ENCODE results near the gene FDX1. TPM values are rescaled to one million over a fixed set of nuclear protein-coding genes. Genes with fewer than 3 reads are reported as not detected.

The FDX1 gene
- total RNA-seq, 2 donors from 2014 or later = 11.8 to 12.1 TPM

GRCh38 chr11:110512026-110512425 is 82.3 kb downstream of the FDX1 start:
- H3K27ac Mint-ChIP-seq = no peak overlapping the region
- no peak overlapping the region for H3K27ac ChIP-seq (ENCODE audit: low read depth, low read length)
- no peaks in the 10 kb centered on the region for H3K36me3 ChIP-seq (ENCODE audit: control insufficient read depth, insufficient read depth, low read length)
- H3K4me1 ChIP-seq (ENCODE audit: control insufficient read depth, insufficient read depth, low read length) = no peaks in the 10 kb centered on the region
- no peak overlapping the region for H3K4me3 ChIP-seq (ENCODE audit: low read length)
- no peaks in the 10 kb centered on the region for H3K27me3 ChIP-seq (ENCODE audit: control insufficient read depth, insufficient read depth, low read length, poor library complexity, severe bottlenecking)
- H3K9ac ChIP-seq (ENCODE audit: extremely low read depth, low read length, poor library complexity, severe bottlenecking) = no peak overlapping the region
- peaks cover 3% of the 10 kb centered on the region for H3K9me3 Mint-ChIP-seq
- TF ChIP-seq, protein P1, sequence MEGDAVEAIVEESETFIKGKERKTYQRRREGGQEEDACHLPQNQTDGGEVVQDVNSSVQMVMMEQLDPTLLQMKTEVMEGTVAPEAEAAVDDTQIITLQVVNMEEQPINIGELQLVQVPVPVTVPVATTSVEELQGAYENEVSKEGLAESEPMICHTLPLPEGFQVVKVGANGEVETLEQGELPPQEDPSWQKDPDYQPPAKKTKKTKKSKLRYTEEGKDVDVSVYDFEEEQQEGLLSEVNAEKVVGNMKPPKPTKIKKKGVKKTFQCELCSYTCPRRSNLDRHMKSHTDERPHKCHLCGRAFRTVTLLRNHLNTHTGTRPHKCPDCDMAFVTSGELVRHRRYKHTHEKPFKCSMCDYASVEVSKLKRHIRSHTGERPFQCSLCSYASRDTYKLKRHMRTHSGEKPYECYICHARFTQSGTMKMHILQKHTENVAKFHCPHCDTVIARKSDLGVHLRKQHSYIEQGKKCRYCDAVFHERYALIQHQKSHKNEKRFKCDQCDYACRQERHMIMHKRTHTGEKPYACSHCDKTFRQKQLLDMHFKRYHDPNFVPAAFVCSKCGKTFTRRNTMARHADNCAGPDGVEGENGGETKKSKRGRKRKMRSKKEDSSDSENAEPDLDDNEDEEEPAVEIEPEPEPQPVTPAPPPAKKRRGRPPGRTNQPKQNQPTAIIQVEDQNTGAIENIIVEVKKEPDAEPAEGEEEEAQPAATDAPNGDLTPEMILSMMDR (conservative IDR thresholded peaks at IDR 0.05) = no peak
- H3K4me3 Mint-ChIP-seq = no peak overlapping the region
- no peaks in the 10 kb centered on the region for H3K36me3 Mint-ChIP-seq (ENCODE audit: low read depth)
- H3K27me3 Mint-ChIP-seq (ENCODE audit: insufficient read depth) = no peaks in the 10 kb centered on the region
- no peaks in the 10 kb centered on the region for H3K9me3 ChIP-seq (ENCODE audit: control insufficient read depth, low read length)
- whole genome bisulfite sequencing, 2 experiments (ENCODE audit: insufficient coverage in 1 of 2, insufficient read length in 1 of 2) = 100% methylated on average over 1 of the region's 1 CpG
- H3K4me1 Mint-ChIP-seq = no peaks in the 10 kb centered on the region
- DNase-seq = no peak

GRCh38 chr11:110513259-110513801 is 83.6 kb downstream of the FDX1 start:
- no peak for DNase-seq
- no peaks in the 10 kb centered on the region for H3K4me1 Mint-ChIP-seq
- H3K27me3 ChIP-seq (ENCODE audit: control insufficient read depth, insufficient read depth, low read length, poor library complexity, severe bottlenecking) = no peaks in the 10 kb centered on the region
- H3K4me1 ChIP-seq (ENCODE audit: control insufficient read depth, insufficient read depth, low read length) = no peaks in the 10 kb centered on the region
- H3K36me3 Mint-ChIP-seq (ENCODE audit: low read depth) = no peaks in the 10 kb centered on the region
- no peaks in the 10 kb centered on the region for H3K9me3 ChIP-seq (ENCODE audit: control insufficient read depth, low read length)
- no peak overlapping the region for H3K4me3 ChIP-seq (ENCODE audit: low read length)
- 89 to 98% methylated on average over 8 to 10 of the region's 12 CpGs for WGBS, 2 experiments (ENCODE audit: insufficient coverage in 1 of 2, insufficient read length in 1 of 2)
- no peak overlapping the region for H3K27ac Mint-ChIP-seq
- TF ChIP-seq, protein P1 (conservative IDR thresholded peaks at IDR 0.05) = no peak
- H3K27ac ChIP-seq (ENCODE audit: low read depth, low read length) = no peak overlapping the region
- no peak overlapping the region for H3K9ac ChIP-seq (ENCODE audit: extremely low read depth, low read length, poor library complexity, severe bottlenecking)
- no peaks in the 10 kb centered on the region for H3K36me3 ChIP-seq (ENCODE audit: control insufficient read depth, insufficient read depth, low read length)
- H3K9me3 Mint-ChIP-seq = peaks cover 16% of the 10 kb centered on the region
- H3K4me3 Mint-ChIP-seq = no peak overlapping the region
- no peaks in the 10 kb centered on the region for H3K27me3 Mint-ChIP-seq (ENCODE audit: insufficient read depth)

DNA sequence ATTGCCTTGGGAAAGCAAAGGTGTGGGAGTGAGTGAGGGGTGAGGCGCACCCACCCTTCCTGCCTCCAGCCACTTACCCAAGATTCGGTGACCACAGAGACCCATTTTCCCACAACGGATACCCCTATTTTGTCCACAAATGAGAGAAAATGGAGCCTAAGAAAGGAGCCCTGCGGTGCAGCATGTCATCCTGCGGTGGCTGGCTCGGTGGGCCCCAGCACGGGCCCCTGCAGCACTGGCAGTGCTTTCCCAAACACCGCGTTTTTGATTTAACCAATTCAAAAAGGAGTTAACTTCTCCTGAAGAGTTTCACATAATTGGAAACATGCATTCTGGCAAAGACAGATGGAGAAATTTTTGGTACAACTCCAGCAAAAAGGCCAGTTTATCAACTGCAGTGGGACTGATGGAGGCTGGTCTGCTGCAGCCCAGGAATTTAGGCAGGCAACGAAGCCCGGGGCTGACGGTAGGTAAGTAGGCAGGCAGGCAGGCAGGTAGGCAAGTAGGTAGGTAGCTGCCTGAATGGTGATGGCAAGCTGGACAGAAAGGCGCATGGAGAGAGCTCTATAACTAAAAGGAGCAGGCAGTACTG is 84.2 kb downstream of the FDX1 start:
- no peak overlapping the region for H3K27ac ChIP-seq (ENCODE audit: low read depth, low read length)
- no peak for DNase-seq
- no peaks in the 10 kb centered on the region for H3K9me3 ChIP-seq (ENCODE audit: control insufficient read depth, low read length)
- H3K4me3 ChIP-seq (ENCODE audit: low read length) = no peak overlapping the region
- WGBS, 2 experiments (ENCODE audit: insufficient coverage in 1 of 2, insufficient read length in 1 of 2) = 87 to 94% methylated on average over 9 to 13 of the region's 13 CpGs
- Mint-ChIP-seq H3K27ac (no peak overlapping the region), H3K36me3 (ENCODE audit: low read depth) (no peaks in the 10 kb centered on the region), H3K9me3 (peaks cover 22% of the 10 kb centered on the region), H3K4me3 (no peak overlapping the region), H3K27me3 (ENCODE audit: insufficient read depth) (no peaks in the 10 kb centered on the region), H3K4me1 (no peaks in the 10 kb centered on the region)
- no peaks in the 10 kb centered on the region for H3K27me3 ChIP-seq (ENCODE audit: control insufficient read depth, insufficient read depth, low read length, poor library complexity, severe bottlenecking)
- no peaks in the 10 kb centered on the region for H3K4me1 ChIP-seq (ENCODE audit: control insufficient read depth, insufficient read depth, low read length)
- H3K9ac ChIP-seq (ENCODE audit: extremely low read depth, low read length, poor library complexity, severe bottlenecking) = no peak overlapping the region
- no peaks in the 10 kb centered on the region for H3K36me3 ChIP-seq (ENCODE audit: control insufficient read depth, insufficient read depth, low read length)
- TF ChIP-seq, protein P1 (conservative IDR thresholded peaks at IDR 0.05) = no peak

Other genes starting within 250 kb of the FDX1 start
- 100 to 1,000 TPM; 121 to 127 TPM for gene RDX, start 133.3 kb upstream of the FDX1 start, total RNA-seq

All from endodermal cell (in vitro differentiated cells).